ENCODE data around the gene NVL. TPM values are rescaled to one million over a fixed set of nuclear protein-coding genes. Genes with fewer than 3 reads are reported as not detected.
"Not testable (repeated sequence)": the region's sequence is repeated elsewhere in the genome, so short reads cannot be mapped to it uniquely, and the experiment has no call there.

The NVL gene
- total RNA-seq, 1 donor from 2014 or later, result 36.2 TPM

DNA sequence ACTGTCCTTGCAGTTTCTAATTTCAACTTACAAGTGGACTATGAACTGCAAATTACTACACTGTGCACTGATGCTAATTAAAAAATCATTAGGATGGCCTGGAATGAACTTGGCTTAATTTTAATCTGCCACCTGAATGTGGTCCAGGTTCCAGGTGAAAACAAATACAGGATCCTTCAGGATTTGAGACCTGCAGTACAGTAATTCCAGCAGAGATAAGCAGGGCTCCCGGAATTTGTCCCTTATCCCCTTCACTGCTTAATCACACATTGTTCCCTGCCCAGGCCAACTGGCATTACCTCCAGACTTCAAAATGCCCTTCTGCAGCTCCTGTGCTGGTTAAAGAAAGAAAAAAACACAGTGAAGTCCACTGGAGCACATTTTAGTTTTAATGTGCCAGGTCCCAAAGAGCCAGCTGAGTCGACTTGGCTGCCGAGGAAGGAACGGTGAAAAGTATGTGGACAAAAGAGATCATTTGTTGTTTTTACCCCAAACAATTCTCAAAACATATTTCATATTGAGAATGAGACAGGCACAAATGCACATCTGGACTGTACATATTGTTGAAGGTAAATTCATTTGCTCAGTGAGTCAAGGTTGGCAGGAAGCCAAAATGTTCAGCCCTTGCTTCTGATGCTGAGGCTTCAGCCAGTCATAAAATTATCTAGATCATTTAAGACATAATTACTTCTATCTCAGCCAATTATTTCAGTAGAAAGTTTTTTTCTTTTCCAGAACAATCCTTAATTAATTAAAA, 118.6 kb downstream of the NVL start:
- TF ChIP-seq EZH2 (IDR thresholded peaks at IDR 0.05; ENCODE audit: insufficient read depth, low read length), result no peak
- TF ChIP-seq, protein P1, sequence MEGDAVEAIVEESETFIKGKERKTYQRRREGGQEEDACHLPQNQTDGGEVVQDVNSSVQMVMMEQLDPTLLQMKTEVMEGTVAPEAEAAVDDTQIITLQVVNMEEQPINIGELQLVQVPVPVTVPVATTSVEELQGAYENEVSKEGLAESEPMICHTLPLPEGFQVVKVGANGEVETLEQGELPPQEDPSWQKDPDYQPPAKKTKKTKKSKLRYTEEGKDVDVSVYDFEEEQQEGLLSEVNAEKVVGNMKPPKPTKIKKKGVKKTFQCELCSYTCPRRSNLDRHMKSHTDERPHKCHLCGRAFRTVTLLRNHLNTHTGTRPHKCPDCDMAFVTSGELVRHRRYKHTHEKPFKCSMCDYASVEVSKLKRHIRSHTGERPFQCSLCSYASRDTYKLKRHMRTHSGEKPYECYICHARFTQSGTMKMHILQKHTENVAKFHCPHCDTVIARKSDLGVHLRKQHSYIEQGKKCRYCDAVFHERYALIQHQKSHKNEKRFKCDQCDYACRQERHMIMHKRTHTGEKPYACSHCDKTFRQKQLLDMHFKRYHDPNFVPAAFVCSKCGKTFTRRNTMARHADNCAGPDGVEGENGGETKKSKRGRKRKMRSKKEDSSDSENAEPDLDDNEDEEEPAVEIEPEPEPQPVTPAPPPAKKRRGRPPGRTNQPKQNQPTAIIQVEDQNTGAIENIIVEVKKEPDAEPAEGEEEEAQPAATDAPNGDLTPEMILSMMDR (IDR thresholded peaks at IDR 0.05; ENCODE audit: insufficient read depth, low read depth, low read length), result no peak
- H3K36me3 ChIP-seq (ENCODE audit: insufficient read depth, low read length), result no peaks in the 10 kb centered on the region
- H3K4me2 ChIP-seq (ENCODE audit: low read length), result peak overlapping the region; percentile 46
- H3K4me3 ChIP-seq (ENCODE audit: insufficient read depth, low read depth, low read length), result no peak overlapping the region
- no peak overlapping the region for H3K9ac ChIP-seq (ENCODE audit: low read length)
- H4K20me1 ChIP-seq (ENCODE audit: insufficient read depth, low read length), result no peaks in the 10 kb centered on the region
- H3K27ac Mint-ChIP-seq (ENCODE audit: unreplicated experiment), result no peak overlapping the region
- H3K79me2 ChIP-seq (ENCODE audit: insufficient read depth, low read length), result no peaks in the 10 kb centered on the region
- no peak overlapping the region for H3K27ac ChIP-seq (ENCODE audit: low read depth, low read length)
- no peaks in the 10 kb centered on the region for H3K9me3 ChIP-seq (ENCODE audit: insufficient read depth, low read depth, low read length)
- H3K36me3 Mint-ChIP-seq (ENCODE audit: low read depth, unreplicated experiment), result no peaks in the 10 kb centered on the region
- H3K27me3 Mint-ChIP-seq (ENCODE audit: low read depth, unreplicated experiment), result no peaks in the 10 kb centered on the region
- no peaks in the 10 kb centered on the region for H3K27me3 ChIP-seq (ENCODE audit: insufficient read depth, low read length)
- H3K4me1 ChIP-seq (ENCODE audit: insufficient read depth, low read length), result peaks cover 10% of the 10 kb centered on the region
- H2AFZ ChIP-seq (ENCODE audit: low read depth, low read length), result no peak overlapping the region
- DNase-seq (ENCODE audit: low read depth) (peak; percentile 57), FAIRE-seq (no peak)
- H3K9me3 Mint-ChIP-seq (ENCODE audit: unreplicated experiment), result no peaks in the 10 kb centered on the region
- H3K4me3 Mint-ChIP-seq (ENCODE audit: unreplicated experiment), result no peak overlapping the region
- peaks cover 20% of the 10 kb centered on the region for H3K4me1 Mint-ChIP-seq (ENCODE audit: low read depth, unreplicated experiment)

DNA sequence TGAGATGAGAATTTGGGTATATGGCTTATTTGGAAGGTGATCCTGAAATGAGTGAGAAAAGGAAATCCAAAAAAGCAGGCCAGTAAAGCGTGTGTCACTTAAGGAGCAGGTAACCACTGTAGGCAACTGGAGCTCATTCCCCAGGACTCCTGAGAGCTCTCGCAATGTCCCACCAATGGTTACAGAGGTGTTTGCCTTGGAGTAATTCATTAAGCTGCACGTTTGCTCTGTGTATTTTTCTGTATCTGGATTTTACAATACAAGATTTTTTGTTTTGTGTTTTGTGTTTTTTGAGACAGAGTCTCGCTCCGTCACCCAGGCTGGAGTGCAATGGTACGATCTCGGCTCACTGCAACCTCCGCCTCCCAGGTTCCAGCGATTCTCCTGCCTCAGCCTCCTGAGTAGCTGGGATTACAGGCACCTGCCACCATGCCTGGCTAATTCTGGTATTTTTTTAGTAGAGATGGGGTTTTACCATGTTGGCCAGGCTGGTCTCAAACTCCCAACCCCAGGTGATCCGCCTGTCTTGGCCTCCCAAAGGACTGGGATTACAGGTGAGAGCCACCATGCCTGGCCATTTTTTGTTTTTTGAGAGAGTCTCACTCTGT, 123.9 kb downstream of the NVL start:
- H3K27ac ChIP-seq (ENCODE audit: low read depth, low read length), result peak overlapping the region; percentile 69
- H3K4me2 ChIP-seq (ENCODE audit: low read length), result peak overlapping the region; percentile 80
- H3K36me3 ChIP-seq (ENCODE audit: insufficient read depth, low read length); FAIRE-seq; H3K79me2 ChIP-seq (ENCODE audit: insufficient read depth, low read length); H4K20me1 ChIP-seq (ENCODE audit: insufficient read depth, low read length); H3K36me3 Mint-ChIP-seq (ENCODE audit: low read depth, unreplicated experiment); H3K4me3 ChIP-seq (ENCODE audit: insufficient read depth, low read depth, low read length); DNase-seq (ENCODE audit: low read depth); H3K9me3 ChIP-seq (ENCODE audit: insufficient read depth, low read depth, low read length); H3K27me3 ChIP-seq (ENCODE audit: insufficient read depth, low read length); H3K4me3 Mint-ChIP-seq (ENCODE audit: unreplicated experiment); H3K9me3 Mint-ChIP-seq (ENCODE audit: unreplicated experiment); H3K27me3 Mint-ChIP-seq (ENCODE audit: low read depth, unreplicated experiment): not testable (repeated sequence)
- H2AFZ ChIP-seq (ENCODE audit: low read depth, low read length), result peak overlapping the region; percentile 38
- Mint-ChIP-seq H3K27ac (ENCODE audit: unreplicated experiment) (peak overlapping the region; percentile 76), H3K4me1 (ENCODE audit: low read depth, unreplicated experiment) (peaks cover 28% of the 10 kb centered on the region)
- peaks cover 33% of the 10 kb centered on the region for H3K4me1 ChIP-seq (ENCODE audit: insufficient read depth, low read length)
- peak overlapping the region; percentile 70 for H3K9ac ChIP-seq (ENCODE audit: low read length)

DNA sequence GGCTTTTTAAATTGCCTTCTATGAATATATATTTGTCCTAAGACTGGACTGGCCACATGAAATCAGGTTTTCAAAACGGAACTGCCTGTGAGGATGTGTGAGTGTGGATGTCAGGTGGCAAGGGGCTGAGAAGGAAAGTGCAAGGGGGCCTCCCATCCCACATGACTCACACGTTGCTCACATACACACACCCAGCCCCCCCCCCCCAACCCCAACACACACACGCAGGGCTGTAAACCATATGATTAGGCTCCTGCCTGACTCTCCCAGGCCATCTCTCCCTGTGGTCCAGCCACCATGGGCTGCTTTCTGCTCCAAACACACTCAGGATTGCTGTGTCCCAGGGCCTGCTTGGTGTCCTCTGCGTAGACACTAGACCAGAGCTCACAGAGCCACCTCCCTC, 124.5 kb downstream of the NVL start:
- Mint-ChIP-seq H3K36me3 (ENCODE audit: low read depth, unreplicated experiment) (no peaks in the 10 kb centered on the region), H3K27ac (ENCODE audit: unreplicated experiment) (peak overlapping the region; percentile 76), H3K9me3 (ENCODE audit: unreplicated experiment) (no peaks in the 10 kb centered on the region), H3K4me3 (ENCODE audit: unreplicated experiment) (no peak overlapping the region), H3K27me3 (ENCODE audit: low read depth, unreplicated experiment) (no peaks in the 10 kb centered on the region), H3K4me1 (ENCODE audit: low read depth, unreplicated experiment) (peaks cover 28% of the 10 kb centered on the region)
- TF ChIP-seq, protein P1 (IDR thresholded peaks at IDR 0.05; ENCODE audit: insufficient read depth, low read depth, low read length), result no peak
- no peak for TF ChIP-seq EZH2 (IDR thresholded peaks at IDR 0.05; ENCODE audit: insufficient read depth, low read length)
- no peaks in the 10 kb centered on the region for H3K36me3 ChIP-seq (ENCODE audit: insufficient read depth, low read length)
- peak overlapping the region; percentile 23 for H3K4me3 ChIP-seq (ENCODE audit: insufficient read depth, low read depth, low read length)
- DNase-seq (ENCODE audit: low read depth), result peak; percentile 82
- peak overlapping the region; percentile 70 for H3K9ac ChIP-seq (ENCODE audit: low read length)
- H3K27me3 ChIP-seq (ENCODE audit: insufficient read depth, low read length), result no peaks in the 10 kb centered on the region
- H3K4me2 ChIP-seq (ENCODE audit: low read length), result peak overlapping the region; percentile 80
- H4K20me1 ChIP-seq (ENCODE audit: insufficient read depth, low read length), result no peaks in the 10 kb centered on the region
- peak overlapping the region; percentile 38 for H2AFZ ChIP-seq (ENCODE audit: low read depth, low read length)
- H3K27ac ChIP-seq (ENCODE audit: low read depth, low read length), result peak overlapping the region; percentile 69
- H3K9me3 ChIP-seq (ENCODE audit: insufficient read depth, low read depth, low read length), result no peaks in the 10 kb centered on the region
- H3K4me1 ChIP-seq (ENCODE audit: insufficient read depth, low read length), result peaks cover 33% of the 10 kb centered on the region
- FAIRE-seq, result no peak
- H3K79me2 ChIP-seq (ENCODE audit: insufficient read depth, low read length), result no peaks in the 10 kb centered on the region

Measured in astrocyte (in vitro differentiated cells and primary cell).